HG03097 (cell line): ENCODE measurements around the gene KIR2DL1.
"Not testable (repeated sequence)": the region's sequence is repeated elsewhere in the genome, so short reads cannot be mapped to it uniquely, and the experiment has no call there.

ENCODE experiments used
- ATAC-seq: cut with Tn5 transposase; IDR thresholded peaks from one replicate; pipeline ENCODE4 v1.9.1; 2021; ENCODE audit not compliant: unreplicated experiment, low FRiP score

The KIR2DL1 gene

GRCh38 chr19:54770511-54770910 lies 918 bp downstream of the KIR2DL1 start:
- not testable (repeated sequence) for ATAC-seq

- ATAC-seq: not testable (repeated sequence)
These were observed 1.7 kb downstream of the KIR2DL1 start for GRCh38 chr19:54771018-54771960.

- ATAC-seq: not testable (repeated sequence)
These were observed 3.1 kb downstream of the KIR2DL1 start for GRCh38 chr19:54772666-54773065.

GRCh38 chr19:54775095-54775815 lies 5.7 kb downstream of the KIR2DL1 start:
- not testable (repeated sequence) for ATAC-seq

GRCh38 chr19:54775830-54776229 lies 6.2 kb downstream of the KIR2DL1 start:
- ATAC-seq: not testable (repeated sequence)

GRCh38 chr19:54777851-54778250 lies 8.3 kb downstream of the KIR2DL1 start:
- ATAC-seq: not testable (repeated sequence)

GRCh38 chr19:54778896-54779295 lies 9.3 kb downstream of the KIR2DL1 start:
- not testable (repeated sequence) for ATAC-seq

GRCh38 chr19:54782916-54783315 lies 13.3 kb downstream of the KIR2DL1 start:
- not testable (repeated sequence) for ATAC-seq

GRCh38 chr19:54786091-54786723 lies 16.6 kb downstream of the KIR2DL1 start:
- ATAC-seq: not testable (repeated sequence)

GRCh38 chr19:54788154-54788553 lies 18.6 kb downstream of the KIR2DL1 start:
- not testable (repeated sequence) for ATAC-seq

- no peak for ATAC-seq
These were observed 21.1 kb downstream of the KIR2DL1 start for GRCh38 chr19:54790711-54791110.

- ATAC-seq: no peak
These were observed 21.9 kb downstream of the KIR2DL1 start for GRCh38 chr19:54791476-54791875.

- no peak for ATAC-seq
These were observed 23.2 kb downstream of the KIR2DL1 start for GRCh38 chr19:54792814-54793213.

GRCh38 chr19:54795758-54796157 lies 26.2 kb downstream of the KIR2DL1 start:
- no peak for ATAC-seq

- no peak for ATAC-seq
These were observed 33.8 kb downstream of the KIR2DL1 start, which contains the start of gene KIR2DL4 for GRCh38 chr19:54803410-54803809. Gene KIR2DL4, plus strand, starts transcription at chr19:54803610. Its CDS starts 42 bp downstream, at chr19:54803652.

GRCh38 chr19:54804101-54804500 lies 34.5 kb downstream of the KIR2DL1 start:
- ATAC-seq: no peak

- ATAC-seq: no peak
These were observed 35.0 kb downstream of the KIR2DL1 start for GRCh38 chr19:54804571-54804970.

GRCh38 chr19:54805665-54806515 lies 36.3 kb downstream of the KIR2DL1 start:
- no peak for ATAC-seq

- no peak for ATAC-seq
These were observed 36.9 kb downstream of the KIR2DL1 start for GRCh38 chr19:54806516-54806838.

GRCh38 chr19:54814571-54814970 lies 45.0 kb downstream of the KIR2DL1 start:
- ATAC-seq: not testable (repeated sequence)
